Spleen (tissue), 11 donors: ENCODE data around the gene TEDC1. TPM values are rescaled to one million over a fixed set of nuclear protein-coding genes. Genes with fewer than 3 reads are reported as not detected.

ENCODE experiments used
- DNase-seq: peaks from one replicate; pipeline ENCODE4 v3.0.0-alpha.2; 2020
- H3K27ac ChIP-seq, 8 donors: fragments of 200-600 bp; sonication (generic) in 7 of 8; 1 replicate in 4 of 8; 2 replicates in 4 of 8; pipeline versions ENCODE4 v1.5.0 to v1.8.0; 2016 to 2021; ENCODE audit warnings: inconsistent platforms in 4 of 8, mild to moderate bottlenecking in 4 of 8, moderate library complexity in 1 of 8
- H3K27me3 ChIP-seq, 7 donors: fragments of 200-600 bp; sonication (generic) in 6 of 7; replicated peaks in 1 of 7; 1 replicate in 4 of 7; 2 replicates in 3 of 7; pipeline versions ENCODE4 v1.5.0 to v1.8.0; 2016 to 2021; ENCODE audit warnings: inconsistent platforms in 3 of 7, mild to moderate bottlenecking in 1 of 7
- H3K36me3 ChIP-seq, 6 donors: fragments of 200-600 bp; sonication (generic) in 5 of 6; 1 replicate in 4 of 6; 2 replicates in 2 of 6; pipeline versions ENCODE4 v1.5.0 to v1.8.0; 2016 to 2021; ENCODE audit warnings: inconsistent platforms in 2 of 6
- H3K4me1 ChIP-seq, 6 donors: fragments of 200-600 bp; sonication (generic) in 5 of 6; 1 replicate in 3 of 6; 2 replicates in 3 of 6; pipeline versions ENCODE4 v1.5.0 to v1.8.0; 2016 to 2021; ENCODE audit warnings: inconsistent platforms in 3 of 6
- H3K4me3 ChIP-seq, 8 donors: fragments of 200-600 bp; sonication (generic) in 7 of 8; 1 replicate in 4 of 8; 2 replicates in 4 of 8; pipeline versions ENCODE4 v1.5.0 to v1.8.0; 2016 to 2021; ENCODE audit warnings: inconsistent platforms in 4 of 8, mild to moderate bottlenecking in 4 of 8, moderate library complexity in 2 of 8
- H3K9me3 ChIP-seq, 8 donors: fragments of 200-600 bp; sonication (generic) in 7 of 8; 1 replicate in 4 of 8; 2 replicates in 4 of 8; pipeline versions ENCODE4 v1.5.0 to v1.8.0; 2016 to 2021; ENCODE audit warnings: inconsistent platforms in 4 of 8
- CTCF ChIP-seq, 11 experiments: fragments of 200-600 bp in 7 of 11; fragments of 450-650 bp in 4 of 11; sonication (generic) in 4 of 11; IDR thresholded peaks in 8 of 11; conservative IDR thresholded peaks in 3 of 11; 1 replicate in 7 of 11; 2 replicates in 4 of 11; pipeline versions ENCODE4 v1.4.0 to v1.8.0; 2016 to 2021; ENCODE audit warnings: antibody characterized with exemption in 11 of 11, inconsistent platforms in 4 of 11, mild to moderate bottlenecking in 1 of 11
- POLR2A ChIP-seq, 3 donors: fragments of 450-650 bp; IDR thresholded peaks; one replicate each; pipeline ENCODE4 v1.5.1; 2017; ENCODE audit warnings: antibody characterized with exemption in 3 of 3, mild to moderate bottlenecking in 1 of 3
- POLR2AphosphoS5 ChIP-seq, 3 donors: sonication (generic); formaldehyde crosslinking; IDR thresholded peaks; one replicate each; pipeline ENCODE4 v1.5.1; 2017; ENCODE audit warnings: antibody characterized with exemption in 3 of 3
- WGBS, 5 donors: extraction: QIAGEN DNeasy Blood & Tissue Kit in 3 of 5; methylation state at CpG; one replicate each; pipeline versions ENCODE4 v1.1.5 to v1.1.7; 2013 to 2018; 5-methylcytosine and 5-hydroxymethylcytosine counted together
- intact Hi-C: fragments of 100-400 bp; cut with DNase I; formaldehyde crosslinking; loops from one replicate; pipeline ENCODE4 v1.15.0; 2023; ENCODE audit warnings: low total_unique reads
- polyA plus RNA-seq, 3 donors: library from polyadenylated mRNA; stranded (reverse); fragments of 200-250 nt; gene quantifications; one replicate each; pipeline ENCODE4 v1.2.1, GENCODE V29; 2013
- total RNA-seq, 7 donors: library from RNA; depleted of rRNA in 3 of 7; stranded (reverse); fragments of >200 nt in 3 of 7; fragmentation: NEBNext Ultra II Directional in 4 of 7; extraction: Animal tissue kit (Norgen Biotek cat#: 25700) in 4 of 7; gene quantifications; one replicate each; pipeline versions ENCODE4 v1.1.0 to v1.2.1, GENCODE V29; 2016 to 2021
- donor health status: healthy with polysubstance abuse.
- donor health status: DM: no; HTN: no; CAD: no; lungs with moderate emphysema.
- donor health status: DM: no; HTN: no; CAD: no.
- donor health status: Bipolar disorder and iron deficiency.
- donor health status: healthy.
- donor health status: DM: no; HTN: no; CAD: no.
- donor health status: DM: yes; HTN: yes; CAD: no.

The TEDC1 gene
- total and polyA plus RNA-seq, 10 donors, result 5.3 to 31.5 (median 12.3) TPM

- peaks cover 0 to 36% (median 3%) of the 10 kb centered on the region in 7 donors for H3K27me3 ChIP-seq
- TF ChIP-seq POLR2A (IDR thresholded peaks at IDR 0.05) (peak in 1 of 3 donors; percentile 29), POLR2AphosphoS5 (IDR thresholded peaks at IDR 0.05) (peak in 2 of 3 donors; percentile 55), CTCF (IDR thresholded peaks at IDR 0.05 in 8 of 11, conservative IDR thresholded peaks at IDR 0.05 in 3 of 11) (no peak)
- no peaks in the 10 kb centered on the region for H3K36me3 ChIP-seq
- intact Hi-C loops, result loop anchor here (5.0 kb wide), 1 partner anchor 115 kb away; no protein-coding TSS in a partner anchor
- peak overlapping the region; percentile 64 to 95 (median 88) for H3K27ac ChIP-seq
- H3K4me1 ChIP-seq, result peaks cover 48 to 92% (median 89%) of the 10 kb centered on the region in 6 donors
- peak overlapping the region; percentile 30 to 95 (median 51) for H3K4me3 ChIP-seq
- WGBS, 5 donors, result 2 to 4% (median 3%) methylated on average over 6 to 45 of the region's 45 CpGs
- H3K9me3 ChIP-seq, result no peaks in the 10 kb centered on the region
- DNase-seq, result peak; percentile 90
Measured at GRCh38 chr14:105486974-105487448, 4.0 kb upstream of the TEDC1 start.

DNA sequence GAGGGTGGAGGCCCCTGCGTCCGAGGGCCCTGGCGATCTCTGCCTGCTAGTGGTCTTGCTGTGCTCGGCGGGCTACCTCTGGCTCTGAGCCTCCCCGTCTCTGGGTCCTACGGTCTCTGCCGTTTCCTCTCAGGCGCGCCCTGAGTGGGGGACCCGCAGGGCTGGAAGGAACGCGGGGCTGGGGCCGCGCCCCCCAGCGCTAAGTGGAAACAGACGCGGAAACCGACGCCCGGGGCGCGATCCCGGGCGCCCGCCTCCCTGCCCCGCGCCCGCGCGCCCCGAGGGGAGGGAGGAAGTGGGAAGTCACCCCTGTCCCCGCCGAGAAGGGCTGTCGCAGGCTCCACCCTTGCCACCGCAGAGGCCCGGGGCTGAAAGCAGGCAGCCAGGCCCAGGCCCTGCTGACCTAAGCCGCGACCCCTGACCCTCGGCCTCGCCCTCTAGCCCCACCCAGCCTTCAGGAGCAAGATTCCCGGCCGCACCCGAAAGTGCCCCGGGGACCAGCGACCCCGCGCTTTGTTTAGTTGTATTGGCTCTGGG lies 3.5 kb upstream of the TEDC1 start:
- WGBS, 5 donors, result 0 to 3% (median 2%) methylated on average over 26 to 48 of the region's 48 CpGs
- no peaks in the 10 kb centered on the region for H3K9me3 ChIP-seq
- H3K27ac ChIP-seq, result peak overlapping the region; percentile 64 to 95 (median 88)
- H3K36me3 ChIP-seq, result peaks cover 0 to 4% (median 0%) of the 10 kb centered on the region in 6 donors
- peaks cover 42 to 91% (median 88%) of the 10 kb centered on the region in 6 donors for H3K4me1 ChIP-seq
- peaks cover 0 to 36% (median 3%) of the 10 kb centered on the region in 7 donors for H3K27me3 ChIP-seq
- intact Hi-C loops, result loop anchor here (5.0 kb wide), 1 partner anchor 115 kb away; no protein-coding TSS in a partner anchor
- H3K4me3 ChIP-seq, result peak overlapping the region; percentile 30 to 95 (median 51)
- peak; percentile 95 for DNase-seq
- TF ChIP-seq POLR2AphosphoS5 (IDR thresholded peaks at IDR 0.05) (peak; percentile 51 to 74 (median 60)), CTCF (IDR thresholded peaks at IDR 0.05 in 8 of 11, conservative IDR thresholded peaks at IDR 0.05 in 3 of 11) (no peak), POLR2A (IDR thresholded peaks at IDR 0.05) (no peak)

DNA sequence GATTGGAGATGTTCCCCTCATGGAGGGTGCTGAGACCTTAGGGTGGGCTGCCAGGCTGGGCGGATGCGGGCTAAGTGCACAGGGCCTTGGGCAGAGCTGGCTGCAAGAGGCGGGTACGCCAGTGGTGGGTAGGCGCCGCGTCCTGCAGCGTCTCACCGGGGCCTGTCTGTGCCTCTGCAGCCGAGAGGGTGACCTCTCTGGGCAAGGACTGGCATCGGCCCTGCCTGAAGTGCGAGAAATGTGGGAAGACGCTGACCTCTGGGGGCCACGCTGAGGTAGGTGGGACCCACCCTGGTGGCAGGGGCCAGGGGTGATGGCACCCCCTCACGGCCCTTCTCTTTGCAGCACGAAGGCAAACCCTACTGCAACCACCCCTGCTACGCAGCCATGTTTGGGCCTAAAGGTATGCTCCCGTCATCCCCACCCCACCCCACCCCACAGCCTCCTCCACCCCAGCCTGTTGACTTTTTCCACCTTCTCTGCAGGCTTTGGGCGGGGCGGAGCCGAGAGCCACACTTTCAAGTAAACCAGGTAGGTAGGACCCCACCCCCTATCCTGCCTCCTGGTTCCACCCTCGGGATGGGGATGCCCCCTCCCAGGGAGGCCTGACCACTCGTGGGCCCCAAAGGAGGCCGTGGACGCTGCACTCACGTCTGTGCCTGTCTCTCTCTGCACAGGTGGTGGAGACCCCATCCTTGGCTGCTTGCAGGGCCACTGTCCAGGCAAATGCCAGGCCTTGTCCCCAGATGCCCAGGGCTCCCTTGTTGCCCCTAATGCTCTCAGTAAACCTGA lies 2.9 kb upstream of the TEDC1 start:
- Histone ChIP-seq H3K4me3 (peak overlapping the region; percentile 30 to 95 (median 51)), H3K36me3 (peaks cover 0 to 11% (median 0%) of the 10 kb centered on the region in 6 donors), H3K4me1 (peaks cover 40 to 89% (median 82%) of the 10 kb centered on the region in 6 donors), H3K27ac (peak overlapping the region; percentile 64 to 95 (median 88)), H3K9me3 (no peaks in the 10 kb centered on the region), H3K27me3 (peaks cover 0 to 36% (median 3%) of the 10 kb centered on the region in 7 donors)
- TF ChIP-seq CTCF (IDR thresholded peaks at IDR 0.05 in 8 of 11, conservative IDR thresholded peaks at IDR 0.05 in 3 of 11) (no peak), POLR2AphosphoS5 (IDR thresholded peaks at IDR 0.05) (no peak), POLR2A (IDR thresholded peaks at IDR 0.05) (no peak)
- no peak for DNase-seq
- intact Hi-C loops, result loop anchor here (5.0 kb wide), 1 partner anchor 116 kb away; no protein-coding TSS in a partner anchor
- 60 to 73% (median 63%) methylated on average over 10 to 26 of the region's 26 CpGs for WGBS, 5 donors
